K562 (cell line): ENCODE data around the gene RAB26. TPM values are rescaled to one million over a fixed set of nuclear protein-coding genes. Genes with fewer than 3 reads are reported as not detected.
A peak's percentile ranks its signal among the peaks of the same experiment; 100 is the strongest.

Experiments used
- ATAC-seq: fragments of 200-7000 bp; cut with Tn5 transposase; 3 replicates; pipeline ENCODE4 v1.9.1; 2020; ENCODE audit warnings: moderate library complexity
- BruUV-seq: library from RNA; stranded (reverse); fragments of 400-500 nt; replicated peaks from 2 replicates; lab custom pipeline; 2021; lab: Mats Ljungman, UMichigan
- CTCF ChIA-PET: fragments of 300-600 bp; formaldehyde crosslinking; extraction: SDS; loops from one replicate; lab custom pipeline; 2021; ENCODE audit warnings: low intra/inter-chr PET ratio; lab: Yijun Ruan, JAX
- POLR2A ChIA-PET: fragments of 300-600, 350-650 bp; sonication (Branson Sonifier 250); formaldehyde crosslinking; extraction: SDS; loops from one replicate; lab custom pipeline; 2021; ENCODE audit warnings: antibody characterized with exemption, inconsistent platforms; lab: Yijun Ruan, JAX
- DNase-seq, 4 experiments: peaks; one replicate each; pipeline versions ENCODE4 v3.0.0 to v3.0.0-alpha.2; 2011 to 2018; ENCODE audit warnings: low spot score in 3 of 4, mixed read lengths in 3 of 4; ENCODE audit errors: extremely low read depth in 1 of 4
- FAIRE-seq: peaks from 2 replicates; lab custom pipeline; 2011; peaks lifted over from hg19 to GRCh38; lab: Jason Lieb, UNC
- H2AFZ ChIP-seq: 2 replicates; pipeline ENCODE4 v1.6.0; 2011; ENCODE audit warnings: low read depth, low read length, control low read depth, inconsistent platforms
- H3K27ac ChIP-seq: fragments of 200-600 bp; 3 replicates; pipeline ENCODE4 v1.8.0; 2011; ENCODE audit warnings: low read depth, mild to moderate bottlenecking, control low read depth, inconsistent platforms, low read length, moderate library complexity, mixed read lengths; ENCODE audit errors: extremely low read depth
- H3K27me3 ChIP-seq, 2 experiments: fragments of 300-600 bp in 1 of 2; 2 replicates in 1 of 2; 3 replicates in 1 of 2; pipeline versions ENCODE4 v1.6.0 to v1.8.0; 2011; ENCODE audit warnings: inconsistent platforms in 2 of 2, low read length in 2 of 2, mild to moderate bottlenecking in 1 of 2, mixed read lengths in 1 of 2, moderate library complexity in 1 of 2; ENCODE audit not compliant: control insufficient read depth in 2 of 2, insufficient read depth in 2 of 2
- H3K36me3 ChIP-seq: fragments of 300-600 bp; 3 replicates; pipeline ENCODE4 v1.8.0; 2011; ENCODE audit warnings: mild to moderate bottlenecking, low read length, inconsistent platforms; ENCODE audit not compliant: control insufficient read depth, insufficient read depth
- H3K4me1 ChIP-seq, 2 experiments: fragments of 200-600 bp in 1 of 2; replicated peaks in 1 of 2; 2 replicates in 1 of 2; 3 replicates in 1 of 2; pipeline versions ENCODE4 v1.5.1 to v1.8.0; 2011; ENCODE audit warnings: inconsistent platforms in 2 of 2, low read length in 2 of 2, mild to moderate bottlenecking in 1 of 2, mixed read lengths in 1 of 2, moderate library complexity in 1 of 2; ENCODE audit not compliant: control insufficient read depth in 2 of 2, insufficient read depth in 2 of 2
- H3K4me2 ChIP-seq: 2 replicates; pipeline ENCODE4 v1.6.1; 2011; ENCODE audit warnings: low read length, control low read depth, inconsistent platforms, mixed read lengths; ENCODE audit not compliant: insufficient read depth
- H3K4me3 ChIP-seq: fragments of 200-600 bp; sonication (generic), shearing (Covaris generic); 2 replicates; pipeline ENCODE4 v1.5.1; 2016; ENCODE audit warnings: control low read depth, inconsistent platforms
- H3K79me2 ChIP-seq: fragments of 200-600 bp; 3 replicates; pipeline ENCODE4 v1.8.0; 2011; ENCODE audit warnings: low read length, inconsistent platforms; ENCODE audit not compliant: control insufficient read depth, insufficient read depth
- H3K9ac ChIP-seq, 2 experiments: 2 replicates each; pipeline versions ENCODE4 v1.6.0 to v1.6.1; 2011; ENCODE audit warnings: low read depth in 2 of 2, low read length in 2 of 2, control low read depth in 1 of 2, inconsistent platforms in 1 of 2, mild to moderate bottlenecking in 1 of 2, mixed read lengths in 1 of 2; ENCODE audit not compliant: insufficient read depth in 1 of 2
- H3K9me1 ChIP-seq: one replicate; pipeline ENCODE4 v1.6.0; 2011; ENCODE audit warnings: inconsistent platforms, mild to moderate bottlenecking, low read length, moderate library complexity; ENCODE audit not compliant: control insufficient read depth, insufficient read depth
- H3K9me3 ChIP-seq: replicated peaks from 2 replicates; pipeline ENCODE4 v1.5.1; 2011; ENCODE audit warnings: low read depth, low read length, inconsistent platforms; ENCODE audit not compliant: control insufficient read depth, insufficient read depth
- H4K20me1 ChIP-seq: replicated peaks from 2 replicates; pipeline ENCODE4 v1.6.1; 2011; ENCODE audit warnings: low read length, inconsistent platforms, mixed read lengths; ENCODE audit not compliant: control insufficient read depth, insufficient read depth
- CEBPB ChIP-seq: fragments of 450-650 bp; IDR thresholded peaks from 2 replicates; pipeline ENCODE4 v1.6.1; 2016; ENCODE audit warnings: missing genetic modification characterization, missing compliant biosample characterization
- EP300 ChIP-seq: IDR thresholded peaks from 2 replicates; pipeline ENCODE4 v1.6.1; 2012; ENCODE audit warnings: low read length, improper control_type of control experiment
- KAT8 ChIP-seq: fragments of 450-650 bp; IDR thresholded peaks from 2 replicates; pipeline ENCODE4 v1.6.1; 2016; ENCODE audit warnings: low read depth, mild to moderate bottlenecking
- ZBTB17 ChIP-seq: fragments of 450-650 bp; formaldehyde crosslinking; IDR thresholded peaks from 2 replicates; pipeline ENCODE4 v1.4.0; 2020; ENCODE audit warnings: mild to moderate bottlenecking
- ZNF175 ChIP-seq: fragments of 200-800 bp; sonication (Bioruptor generic); IDR thresholded peaks from 2 replicates; pipeline ENCODE4 v1.6.1; 2016; ENCODE audit warnings: low read depth, mild to moderate bottlenecking, missing genetic modification characterization, missing compliant biosample characterization
- ZNF184 ChIP-seq: sonication (generic); formaldehyde crosslinking; IDR thresholded peaks from 2 replicates; pipeline ENCODE4 v1.5.0; 2020; ENCODE audit warnings: missing genetic modification reagents
- ZNF408 ChIP-seq: fragments of 250-450 bp; sonication (Bioruptor Pico); IDR thresholded peaks from 2 replicates; pipeline ENCODE4 v1.4.0; 2020; ENCODE audit warnings: low read depth, mild to moderate bottlenecking, moderate library complexity
- ZNF609 ChIP-seq: sonication (generic); formaldehyde crosslinking; IDR thresholded peaks from 2 replicates; pipeline ENCODE4 v1.8.1; 2023; ENCODE audit warnings: missing genetic modification reagents, mild to moderate bottlenecking, borderline replicate concordance
- WGBS: fragments of 100-300 bp; shearing (Covaris generic); methylation state at CpG from one replicate; pipeline ENCODE4 v1.1.6; 2016; ENCODE audit warnings: low coverage, mixed read lengths; ENCODE audit not compliant: insufficient coverage; ENCODE audit errors: missing lambda C conversion rate; 5-methylcytosine and 5-hydroxymethylcytosine counted together
- in situ Hi-C: fragments of 300-500 bp; cut with MboI; formaldehyde crosslinking; loops from 4 replicates; pipeline ENCODE4 v1.15.0; 2018; ENCODE audit warnings: inconsistent platforms, mixed read lengths
- intact Hi-C: fragments of 100-400 bp; cut with micrococcal nuclease; formaldehyde crosslinking; loops from 2 replicates; pipeline ENCODE4 v1.14.2; 2022
- polyA plus RNA-seq, 8 experiments: library from polyadenylated mRNA; depleted of rRNA in 4 of 8; stranded (reverse) in 5 of 8; unstranded in 3 of 8; fragments of >200 nt; fragmentation: Nextera tagmentation in 2 of 8; fragmentation: Illumina TruSeq in 1 of 8; extraction: Ambion mirVana in 2 of 8; extraction: Trizol in 1 of 8; gene quantifications; 2 replicates each; pipeline versions ENCODE4 v1.2.1 to v1.2.3, GENCODE V29; 2011 to 2014; ENCODE audit warnings: inconsistent platforms in 1 of 8, missing spikeins in 1 of 8
- total RNA-seq, 7 experiments: library from RNA; depleted of rRNA in 6 of 7; stranded (reverse); fragments of >200 nt in 6 of 7; fragmentation: Illumina TruSeq in 2 of 7; extraction: Trizol in 2 of 7; gene quantifications; 2 replicates each; pipeline versions ENCODE4 v1.2.1 to v1.2.3, GENCODE V29; 2011 to 2021; ENCODE audit warnings: low replicate concordance in 1 of 7

The RAB26 gene
- total and polyA plus RNA-seq, 9 of the 15 experiments (the other 6 are each of a cell fraction or from before 2014, with no cell fraction given): 0.25 to 6.1 (median 2.1) TPM

DNA sequence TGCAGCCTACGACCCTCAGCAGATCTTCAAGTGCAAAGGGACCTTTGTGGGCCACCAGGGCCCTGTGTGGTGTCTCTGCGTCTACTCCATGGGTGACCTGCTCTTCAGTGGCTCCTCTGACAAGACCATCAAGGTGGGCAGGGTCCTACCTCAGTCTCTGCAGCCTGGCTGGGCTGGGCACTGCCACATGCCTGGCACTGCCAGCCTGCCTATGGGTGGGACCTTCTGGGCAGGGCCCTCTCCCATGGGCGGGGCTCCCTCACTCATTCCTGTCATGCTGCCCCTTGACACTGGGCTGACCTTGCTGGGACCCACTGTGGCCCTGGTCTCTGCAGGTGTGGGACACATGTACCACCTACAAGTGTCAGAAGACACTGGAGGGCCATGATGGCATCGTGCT, 25.5 kb downstream of the RAB26 start (continued):
- no peak for TF ChIP-seq ZNF609 (CRISPR knock-in tag)
- TF ChIP-seq ZNF408 (CRISPR knock-in tag): no peak
- TF ChIP-seq, all 486 proteins: peak for 2

DNA sequence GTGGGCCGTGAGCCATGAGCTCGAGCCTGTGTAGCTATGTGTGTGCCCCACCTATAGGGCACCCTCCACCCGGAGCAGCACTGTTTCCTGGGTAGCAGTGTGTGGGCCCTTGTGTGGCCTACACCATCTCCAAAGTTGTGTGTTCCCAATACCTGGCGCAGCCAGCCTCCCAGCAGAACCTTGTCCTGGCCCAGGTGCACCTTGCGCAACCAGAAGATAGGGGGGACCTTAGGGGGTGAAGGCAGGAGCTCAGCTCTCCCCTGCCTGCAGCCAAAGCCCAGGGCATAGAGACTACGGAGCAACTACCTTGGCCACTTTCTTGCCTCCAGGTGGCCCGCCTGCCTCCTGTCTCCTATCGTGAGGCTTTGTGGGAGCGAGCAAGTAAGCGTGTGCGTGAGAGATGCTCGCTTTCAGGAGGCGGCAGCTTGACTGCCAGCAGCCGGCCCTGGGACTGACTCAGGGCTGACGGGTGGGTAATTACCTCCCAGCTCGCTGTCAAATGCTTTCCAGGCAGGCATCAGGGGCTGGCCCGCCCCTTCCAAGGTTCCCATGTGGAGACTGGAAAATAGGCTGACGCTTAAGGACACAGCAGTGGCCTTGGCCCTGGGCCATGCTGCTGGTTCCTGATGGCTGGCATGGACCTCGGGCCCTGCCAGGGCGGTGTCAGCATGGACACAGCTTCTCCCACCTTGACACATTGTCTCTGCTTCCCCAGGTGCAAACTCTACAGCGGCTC, 26.1 kb downstream of the RAB26 start:
- no peak for TF ChIP-seq ZNF175 (CRISPR knock-in tag)
- TF ChIP-seq EP300: no peak
- TF ChIP-seq KAT8: no peak
- TF ChIP-seq ZBTB17 (CRISPR knock-in tag): no peak
- no peak for TF ChIP-seq ZNF184
- TF ChIP-seq CEBPB (tag): peak; percentile 58
- no peaks in the 10 kb centered on the region for H3K27me3 ChIP-seq
- FAIRE-seq: no peak
- ATAC-seq: no peak
- H3K9me3 ChIP-seq: no peaks in the 10 kb centered on the region
- no peak overlapping the region for H3K27ac ChIP-seq
- ChIA-PET CTCF (no interaction called here), POLR2A (interaction anchor here (0.5 to 4.3 kb wide), 4 partner anchors 12 to 142 kb away, joined by 3 to 27 read pairs (median 4); partner anchors contain the start of gene TRAF7)
- intact Hi-C loops: no loop called here
- no peak for DNase-seq
- H3K9ac ChIP-seq: peak overlapping the region in 1 of 2 experiments; percentile 20; a peak in 1 of 4 replicates
- peaks cover 69% of the 10 kb centered on the region; the same call in 1 of the 3 replicates for H3K36me3 ChIP-seq
- no peaks in the 10 kb centered on the region; the same call in 1 of the 2 replicates for H4K20me1 ChIP-seq
- no peak overlapping the region for H2AFZ ChIP-seq
- no peaks in the 10 kb centered on the region for H3K79me2 ChIP-seq
- no TSS peak for BruUV-seq
- 89% methylated on average over 19 of the region's 21 CpGs for WGBS
- H3K9me1 ChIP-seq: no peaks in the 10 kb centered on the region
- H3K4me1 ChIP-seq: peaks cover 0 to 65% of the 10 kb centered on the region in 2 experiments; a peak in 2 of 5 replicates
- in situ Hi-C loops: no loop called here
- no peak overlapping the region for H3K4me2 ChIP-seq
- H3K4me3 ChIP-seq: no peak overlapping the region
